HG03103 (cell line): Measurements from ENCODE around the gene ZNF75A.

ENCODE experiments used
- ATAC-seq: cut with Tn5 transposase; IDR thresholded peaks from one replicate; pipeline ENCODE4 v1.9.1; 2021; ENCODE audit warnings: low read depth; ENCODE audit not compliant: unreplicated experiment

ZNF75A gene

GRCh38 chr16:3283543-3284447 lies 21.5 kb upstream of the ZNF75A start:
- ATAC-seq = no peak

- no peak for ATAC-seq
Observed at GRCh38 chr16:3285131-3285530, 20.2 kb upstream of the ZNF75A start.

GRCh38 chr16:3289998-3290673 lies 15.2 kb upstream of the ZNF75A start:
- no peak for ATAC-seq

- no peak for ATAC-seq
Observed at GRCh38 chr16:3292604-3293003, 12.7 kb upstream of the ZNF75A start.

GRCh38 chr16:3295209-3295608 lies 10.1 kb upstream of the ZNF75A start:
- ATAC-seq = no peak

GRCh38 chr16:3295783-3296182 lies 9.5 kb upstream of the ZNF75A start:
- ATAC-seq = no peak

- ATAC-seq = no peak
Observed at GRCh38 chr16:3304370-3304769, 927 bp upstream of the ZNF75A start.

GRCh38 chr16:3306078-3306477 lies 781 bp downstream of the ZNF75A start:
- ATAC-seq = no peak

- ATAC-seq = no peak
Observed at GRCh38 chr16:3311496-3311895, 6.2 kb downstream of the ZNF75A start.

- ATAC-seq = no peak
Observed at GRCh38 chr16:3317315-3317999, 12.2 kb downstream of the ZNF75A start.

GRCh38 chr16:3321816-3322215 lies 16.5 kb downstream of the ZNF75A start:
- no peak for ATAC-seq

GRCh38 chr16:3327514-3327913 lies 22.2 kb downstream of the ZNF75A start:
- ATAC-seq = no peak

GRCh38 chr16:3328104-3328503 lies 22.8 kb downstream of the ZNF75A start:
- no peak for ATAC-seq

- no peak for ATAC-seq
Observed at GRCh38 chr16:3328643-3329042, 23.3 kb downstream of the ZNF75A start.

GRCh38 chr16:3346041-3346440 lies 40.7 kb downstream of the ZNF75A start:
- ATAC-seq = no peak

GRCh38 chr16:3347586-3347985 lies 42.3 kb downstream of the ZNF75A start:
- ATAC-seq = no peak

- ATAC-seq = no peak
Observed at GRCh38 chr16:3348547-3349167, 43.4 kb downstream of the ZNF75A start.

GRCh38 chr16:3349175-3349574 lies 43.9 kb downstream of the ZNF75A start:
- ATAC-seq = no peak

GRCh38 chr16:3355589-3355988 lies 50.3 kb downstream of the ZNF75A start, which contains the start of gene OR2C1:
Gene OR2C1 (plus strand): TSS chr16:3355889. CDS start chr16:3355941, 52 bp downstream.
- ATAC-seq = no peak

- no peak for ATAC-seq
Observed at GRCh38 chr16:3356118-3356517, 50.8 kb downstream of the ZNF75A start.

- ATAC-seq = no peak
Observed at GRCh38 chr16:3358871-3359270, 53.6 kb downstream of the ZNF75A start.
